Body of pancreas (tissue), 4 donors: ENCODE data around the gene DIP2A. TPM values are rescaled to one million over a fixed set of nuclear protein-coding genes. Genes with fewer than 3 reads are reported as not detected.

ENCODE experiments used
- ATAC-seq: fragments of 150-250 bp; one replicate; pipeline ENCODE4 v1.9.1; 2016
- DNase-seq, 4 donors: peaks; one replicate each; pipeline ENCODE4 v3.0.0-alpha.2; 2019
- H3K27ac ChIP-seq, 4 donors: fragments of 200-600 bp; sonication (generic); 1 replicate in 3 of 4; 2 replicates in 1 of 4; pipeline versions ENCODE4 v1.5.1 to v1.6.1; 2016 to 2019; ENCODE audit warnings: mild to moderate bottlenecking in 1 of 4, mixed read lengths in 1 of 4, moderate library complexity in 1 of 4
- H3K27me3 ChIP-seq, 2 donors: fragments of 200-600 bp; sonication (generic); one replicate each; pipeline ENCODE4 v1.6.0; 2016; ENCODE audit warnings: mild to moderate bottlenecking in 1 of 2
- H3K36me3 ChIP-seq, 2 donors: fragments of 200-600 bp; sonication (generic); replicated peaks in 1 of 2; 2 replicates each; pipeline ENCODE4 v1.5.1; 2016; ENCODE audit warnings: low read depth in 2 of 2; ENCODE audit not compliant: insufficient read depth in 1 of 2
- H3K4me1 ChIP-seq: fragments of 200-600 bp; sonication (generic); one replicate; pipeline ENCODE4 v1.6.0; 2016
- H3K4me3 ChIP-seq, 2 donors: fragments of 200-600 bp; sonication (generic); 1 replicate in 1 of 2; 2 replicates in 1 of 2; pipeline ENCODE4 v1.5.1; 2016 to 2019
- H3K9me3 ChIP-seq, 3 donors: fragments of 200-600 bp; sonication (generic); 1 replicate in 2 of 3; 2 replicates in 1 of 3; pipeline ENCODE4 v1.5.1; 2016
- POLR2A ChIP-seq, 3 donors: fragments of 450-650 bp; IDR thresholded peaks; one replicate each; pipeline ENCODE4 v1.6.1; 2016; ENCODE audit warnings: antibody characterized with exemption in 3 of 3, mild to moderate bottlenecking in 2 of 3
- WGBS, 2 donors: methylation state at CpG; one replicate each; pipeline ENCODE4 v1.1.5; 2017; 5-methylcytosine and 5-hydroxymethylcytosine counted together
- intact Hi-C: fragments of 100-400 bp; cut with DNase I; formaldehyde crosslinking; loops from one replicate; pipeline ENCODE4 v1.15.1; 2023
- small RNA-seq: library from RNA; depleted of rRNA; stranded (forward); fragments of <200 nt; gene quantifications from one replicate; pipeline ENCODE3, GENCODE V24; 2016
- total RNA-seq, 2 donors: library from RNA; depleted of rRNA; stranded (reverse); fragments of >200 nt; gene quantifications; one replicate each; pipeline ENCODE4 v1.1.0, GENCODE V29; 2016
- TF ChIP-seq, protein P1 (sequence below), 7 experiments: fragments of 450-650 bp in 4 of 7; fragments of 200-600 bp in 3 of 7; sonication (generic) in 3 of 7; IDR thresholded peaks; one replicate each; pipeline ENCODE4 v1.5.1; 2016 to 2019; ENCODE audit warnings: antibody characterized with exemption in 7 of 7

Gene DIP2A
- total RNA-seq, 2 donors from 2014 or later = 28.5 to 44.2 TPM

DNA sequence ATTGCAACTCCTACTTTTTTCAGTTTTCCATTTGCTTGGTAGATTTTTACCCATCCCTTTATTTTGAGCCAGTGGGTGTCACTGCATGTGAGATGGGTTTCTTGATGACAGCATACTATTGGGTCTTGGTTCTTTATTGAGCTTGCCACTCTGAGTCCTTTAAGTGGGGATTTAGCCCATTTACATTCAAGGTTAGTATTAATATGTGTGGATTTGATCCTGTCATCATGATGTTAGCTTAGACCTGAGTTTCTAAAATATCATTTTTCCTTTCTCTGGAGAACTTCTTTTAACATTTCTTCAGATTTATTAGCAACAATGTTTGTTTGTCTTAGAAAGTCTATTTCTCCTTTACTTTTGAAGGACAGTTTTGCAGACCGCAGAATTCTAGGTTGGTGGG is 158.0 kb downstream of the DIP2A start:
- Histone ChIP-seq H3K4me3 (no peak overlapping the region), H3K27ac (no peak overlapping the region), H3K27me3 (no peaks in the 10 kb centered on the region), H3K9me3 (no peaks in the 10 kb centered on the region), H3K4me1 (peaks cover 7% of the 10 kb centered on the region), H3K36me3 (no peaks in the 10 kb centered on the region)
- ATAC-seq (no peak), DNase-seq (no peak)
- TF ChIP-seq, protein P1, sequence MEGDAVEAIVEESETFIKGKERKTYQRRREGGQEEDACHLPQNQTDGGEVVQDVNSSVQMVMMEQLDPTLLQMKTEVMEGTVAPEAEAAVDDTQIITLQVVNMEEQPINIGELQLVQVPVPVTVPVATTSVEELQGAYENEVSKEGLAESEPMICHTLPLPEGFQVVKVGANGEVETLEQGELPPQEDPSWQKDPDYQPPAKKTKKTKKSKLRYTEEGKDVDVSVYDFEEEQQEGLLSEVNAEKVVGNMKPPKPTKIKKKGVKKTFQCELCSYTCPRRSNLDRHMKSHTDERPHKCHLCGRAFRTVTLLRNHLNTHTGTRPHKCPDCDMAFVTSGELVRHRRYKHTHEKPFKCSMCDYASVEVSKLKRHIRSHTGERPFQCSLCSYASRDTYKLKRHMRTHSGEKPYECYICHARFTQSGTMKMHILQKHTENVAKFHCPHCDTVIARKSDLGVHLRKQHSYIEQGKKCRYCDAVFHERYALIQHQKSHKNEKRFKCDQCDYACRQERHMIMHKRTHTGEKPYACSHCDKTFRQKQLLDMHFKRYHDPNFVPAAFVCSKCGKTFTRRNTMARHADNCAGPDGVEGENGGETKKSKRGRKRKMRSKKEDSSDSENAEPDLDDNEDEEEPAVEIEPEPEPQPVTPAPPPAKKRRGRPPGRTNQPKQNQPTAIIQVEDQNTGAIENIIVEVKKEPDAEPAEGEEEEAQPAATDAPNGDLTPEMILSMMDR (IDR thresholded peaks at IDR 0.05) = no peak
- no peak for TF ChIP-seq POLR2A (IDR thresholded peaks at IDR 0.05)
- WGBS, 2 donors = 95 to 100% methylated on average over 1 of the region's 1 CpG
- intact Hi-C loops = no loop called here

DNA sequence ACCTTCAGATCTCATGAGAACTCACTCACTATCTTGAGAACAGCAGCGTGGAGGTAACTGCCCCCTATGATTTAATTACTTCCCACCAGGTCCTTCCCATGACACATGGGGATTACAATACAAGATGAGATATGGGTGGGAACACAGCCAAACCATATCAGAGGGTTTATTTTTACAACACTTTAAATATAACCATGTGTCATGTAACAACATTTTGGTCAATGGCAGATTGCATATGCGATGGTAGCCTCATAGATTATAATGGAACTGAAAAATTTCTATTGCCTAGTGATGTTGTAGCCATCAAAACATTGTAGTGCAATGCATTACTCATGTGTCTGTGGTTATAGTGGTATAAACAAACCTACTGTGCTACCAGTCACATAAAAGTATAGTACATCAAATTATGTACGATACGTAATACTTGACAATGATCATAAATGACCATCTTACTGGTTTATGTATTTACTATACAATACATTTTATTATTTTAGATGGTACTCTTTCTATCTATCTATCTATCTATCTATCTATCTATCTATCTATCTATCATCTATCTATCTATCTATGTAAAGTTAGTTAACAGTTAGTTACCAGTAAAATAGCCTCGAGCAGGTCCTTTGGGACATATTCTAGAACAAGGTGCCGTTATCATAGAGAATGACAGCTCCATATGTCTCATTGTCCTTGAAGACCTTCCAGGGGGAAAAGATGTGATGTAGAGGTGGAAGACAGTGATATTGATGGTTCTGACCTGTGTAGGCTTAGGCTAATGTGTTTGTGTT is 158.8 kb downstream of the DIP2A start:
- no peak for TF ChIP-seq POLR2A (IDR thresholded peaks at IDR 0.05)
- TF ChIP-seq, protein P1 (IDR thresholded peaks at IDR 0.05) = no peak
- no peak for ATAC-seq
- 77 to 79% methylated on average over 6 of the region's 6 CpGs for WGBS, 2 donors
- intact Hi-C loops = no loop called here
- Histone ChIP-seq H3K36me3 (no peaks in the 10 kb centered on the region), H3K9me3 (no peaks in the 10 kb centered on the region), H3K27ac (no peak overlapping the region), H3K4me1 (peaks cover 14% of the 10 kb centered on the region), H3K27me3 (no peaks in the 10 kb centered on the region), H3K4me3 (no peak overlapping the region)
- DNase-seq = no peak

DNA sequence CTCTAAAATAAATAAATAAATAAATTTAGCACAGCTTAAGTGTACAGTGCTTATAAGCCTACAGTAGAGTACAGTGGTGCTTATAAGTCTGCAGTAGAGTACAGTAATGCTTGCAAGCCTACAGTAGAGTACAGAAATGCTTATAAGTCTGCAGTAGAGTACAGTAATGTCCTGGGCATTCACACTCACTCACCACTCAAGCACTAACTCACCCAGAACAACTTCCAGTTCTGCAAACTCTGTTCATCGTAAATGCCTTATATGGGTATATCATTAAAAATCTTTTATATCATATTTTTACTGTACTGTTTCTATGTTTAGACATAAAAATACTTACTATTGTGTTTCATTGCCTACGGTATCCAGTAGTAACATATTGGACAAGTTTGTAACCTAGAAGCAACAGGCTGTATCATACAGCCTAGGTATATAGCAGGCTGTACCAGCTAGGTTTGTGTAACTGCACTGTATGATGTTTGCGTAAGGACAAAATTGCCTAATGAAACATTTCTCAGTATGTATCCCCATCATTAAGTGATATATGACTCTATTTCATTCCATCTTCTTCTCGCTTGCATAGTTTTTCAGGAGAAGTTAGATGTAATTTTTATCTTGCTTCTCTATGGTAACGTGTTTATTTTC is 160.2 kb downstream of the DIP2A start:
- DNase-seq (no peak), ATAC-seq (no peak)
- Histone ChIP-seq H3K36me3 (no peaks in the 10 kb centered on the region), H3K27ac (no peak overlapping the region), H3K27me3 (no peaks in the 10 kb centered on the region), H3K4me1 (peaks cover 14% of the 10 kb centered on the region), H3K4me3 (no peak overlapping the region), H3K9me3 (no peaks in the 10 kb centered on the region)
- intact Hi-C loops = no loop called here
- TF ChIP-seq, protein P1 (IDR thresholded peaks at IDR 0.05) = no peak
- TF ChIP-seq POLR2A (IDR thresholded peaks at IDR 0.05) = no peak
- 86 to 87% methylated on average over 5 of the region's 5 CpGs for WGBS, 2 donors

Small RNAs within 50 kb of the gene (small RNA-seq; reads per million reads assigned to genes)
- gene RNU6-396P = not detected

Other genes with a start within 250 kb of the DIP2A start
- 10 to 100 TPM; 38.9 to 68.9 TPM for gene LSS, start 230.1 kb upstream of the DIP2A start, total RNA-seq
- gene MCM3AP, start 173.3 kb upstream of the DIP2A start, total RNA-seq = 100 to 1,000 TPM in 1 of 2 donors, 10 to 100 TPM in 1; 52.7 to 102 TPM
- gene YBEY, start 172.5 kb upstream of the DIP2A start, total RNA-seq = 10 to 100 TPM in 1 of 2 donors, 1 to 10 TPM in 1; 4.9 to 15.2 TPM
- 1 to 10 TPM; 1.6 TPM for gene C21orf58, start 135.0 kb upstream of the DIP2A start, total RNA-seq
- gene PCNT, start 134.7 kb upstream of the DIP2A start, total RNA-seq = 10 to 100 TPM; 11.9 to 28.0 TPM
- gene S100B, start 146.2 kb downstream of the DIP2A start, total RNA-seq = 10 to 100 TPM in 1 of 2 donors, 1 to 10 TPM in 1; 2.6 to 33.9 TPM
- gene PRMT2, start 176.8 kb downstream of the DIP2A start, total RNA-seq = 10 to 100 TPM; 30.0 to 63.6 TPM